Activated T-cell treated with anti-CD3 and anti-CD28 coated beads, Interleukin-2, amount 50 U/mL, for 72 hours (primary cell): Measurements from ENCODE around the gene TTBK1. TPM values are rescaled to one million over a fixed set of nuclear protein-coding genes. Genes with fewer than 3 reads are reported as not detected.

Source experiments
- ATAC-seq, 2 donors: fragments of 150-1000 bp; cut with Tn5 transposase; replicated peaks in 1 of 2; 2 replicates each; pipeline ENCODE4 v1.10.0; 2021; ENCODE audit warnings: moderate library complexity in 2 of 2, mild to moderate bottlenecking in 1 of 2
- DNase-seq, 2 donors: peaks; one replicate each; pipeline ENCODE4 v3.0.0; 2021 to 2022; ENCODE audit warnings: mixed read lengths in 1 of 2
- H3K27ac Mint-ChIP-seq: one replicate; pipeline ENCODE4 v1.8.0; 2022; ENCODE audit warnings: mild to moderate bottlenecking, moderate library complexity, mixed read lengths
- H3K27me3 Mint-ChIP-seq: one replicate; pipeline ENCODE4 v1.8.0; 2022; ENCODE audit warnings: low read depth, mixed read lengths
- H3K36me3 Mint-ChIP-seq, 2 donors: one replicate each; pipeline ENCODE4 v1.8.0; 2022; ENCODE audit warnings: mixed read lengths in 2 of 2, mild to moderate bottlenecking in 1 of 2; ENCODE audit not compliant: insufficient read depth in 2 of 2
- H3K4me1 Mint-ChIP-seq: one replicate; pipeline ENCODE4 v1.8.0; 2022; ENCODE audit warnings: low read depth, mixed read lengths
- H3K4me3 Mint-ChIP-seq, 2 donors: one replicate each; pipeline ENCODE4 v1.8.0; 2022; ENCODE audit warnings: mild to moderate bottlenecking in 2 of 2, mixed read lengths in 2 of 2, moderate library complexity in 2 of 2
- H3K9me3 Mint-ChIP-seq, 2 donors: one replicate each; pipeline ENCODE4 v1.8.0; 2022; ENCODE audit warnings: mixed read lengths in 2 of 2
- total RNA-seq, 2 donors: library from RNA; stranded (reverse); gene quantifications; one replicate each; pipeline ENCODE4 v1.2.3, GENCODE V29; 2022

Gene TTBK1
- total RNA-seq, 2 donors from 2014 or later = 1.1 to 1.2 TPM

- H3K4me1 Mint-ChIP-seq = peaks cover 40% of the 10 kb centered on the region
- no peaks in the 10 kb centered on the region for H3K9me3 Mint-ChIP-seq
- peak overlapping the region; percentile 80 to 87 for H3K4me3 Mint-ChIP-seq
- DNase-seq (no peak), ATAC-seq (peak in 1 of 2 donors; percentile 13)
- peak overlapping the region; percentile 25 for H3K27ac Mint-ChIP-seq
- H3K27me3 Mint-ChIP-seq = no peaks in the 10 kb centered on the region
- peaks cover 5 to 10% of the 10 kb centered on the region in 2 donors for H3K36me3 Mint-ChIP-seq
Measured at GRCh38 chr6:43229803-43230620, 13.3 kb upstream of the TTBK1 start.

GRCh38 chr6:43231053-43231452 is 12.2 kb upstream of the TTBK1 start:
- Mint-ChIP-seq H3K4me3 (no peak overlapping the region), H3K27me3 (no peaks in the 10 kb centered on the region), H3K27ac (no peak overlapping the region), H3K36me3 (peaks cover 5 to 10% of the 10 kb centered on the region in 2 donors), H3K4me1 (peaks cover 30% of the 10 kb centered on the region), H3K9me3 (no peaks in the 10 kb centered on the region)
- DNase-seq = no peak
- no peak for ATAC-seq

GRCh38 chr6:43231735-43232450 is 11.4 kb upstream of the TTBK1 start:
- H3K36me3 Mint-ChIP-seq = peaks cover 2 to 8% of the 10 kb centered on the region in 2 donors
- no peak overlapping the region for H3K4me3 Mint-ChIP-seq
- peaks cover 8% of the 10 kb centered on the region for H3K27me3 Mint-ChIP-seq
- ATAC-seq (no peak), DNase-seq (no peak)
- H3K27ac Mint-ChIP-seq = peak overlapping the region; percentile 32
- peaks cover 22% of the 10 kb centered on the region for H3K4me1 Mint-ChIP-seq
- no peaks in the 10 kb centered on the region for H3K9me3 Mint-ChIP-seq

GRCh38 chr6:43235841-43236240 is 7.4 kb upstream of the TTBK1 start:
- no peak overlapping the region for H3K27ac Mint-ChIP-seq
- DNase-seq (no peak), ATAC-seq (no peak)
- peaks cover 34% of the 10 kb centered on the region for H3K27me3 Mint-ChIP-seq
- H3K4me3 Mint-ChIP-seq = no peak overlapping the region
- peaks cover 4% of the 10 kb centered on the region for H3K4me1 Mint-ChIP-seq
- H3K36me3 Mint-ChIP-seq = peaks cover 0 to 1% of the 10 kb centered on the region in 2 donors
- peaks cover 0 to 4% of the 10 kb centered on the region in 2 donors for H3K9me3 Mint-ChIP-seq

- Mint-ChIP-seq H3K4me3 (no peak overlapping the region), H3K27me3 (peaks cover 34% of the 10 kb centered on the region), H3K36me3 (peaks cover 0 to 1% of the 10 kb centered on the region in 2 donors), H3K9me3 (peaks cover 0 to 4% of the 10 kb centered on the region in 2 donors), H3K27ac (no peak overlapping the region), H3K4me1 (peaks cover 6% of the 10 kb centered on the region)
- DNase-seq (no peak), ATAC-seq (no peak)
Measured at GRCh38 chr6:43239054-43239453, 4.2 kb upstream of the TTBK1 start.

- ATAC-seq = no peak
- no peak for DNase-seq
- H3K9me3 Mint-ChIP-seq = peaks cover 0 to 4% of the 10 kb centered on the region in 2 donors
- no peak overlapping the region for H3K4me3 Mint-ChIP-seq
- H3K36me3 Mint-ChIP-seq = peaks cover 0 to 1% of the 10 kb centered on the region in 2 donors
- H3K27me3 Mint-ChIP-seq = peaks cover 34% of the 10 kb centered on the region
- H3K4me1 Mint-ChIP-seq = peaks cover 6% of the 10 kb centered on the region
- no peak overlapping the region for H3K27ac Mint-ChIP-seq
Measured at GRCh38 chr6:43240950-43241349, 2.3 kb upstream of the TTBK1 start.

GRCh38 chr6:43241446-43241845 is 1.8 kb upstream of the TTBK1 start:
- H3K4me3 Mint-ChIP-seq = no peak overlapping the region
- peaks cover 30% of the 10 kb centered on the region for H3K27me3 Mint-ChIP-seq
- DNase-seq (no peak), ATAC-seq (no peak)
- H3K9me3 Mint-ChIP-seq = peaks cover 0 to 4% of the 10 kb centered on the region in 2 donors
- no peak overlapping the region for H3K27ac Mint-ChIP-seq
- H3K4me1 Mint-ChIP-seq = peaks cover 11% of the 10 kb centered on the region
- H3K36me3 Mint-ChIP-seq = peaks cover 0 to 1% of the 10 kb centered on the region in 2 donors

- Mint-ChIP-seq H3K27me3 (peaks cover 8% of the 10 kb centered on the region), H3K9me3 (peaks cover 0 to 4% of the 10 kb centered on the region in 2 donors), H3K27ac (no peak overlapping the region), H3K36me3 (peaks cover 0 to 1% of the 10 kb centered on the region in 2 donors), H3K4me3 (no peak overlapping the region), H3K4me1 (peaks cover 29% of the 10 kb centered on the region)
- DNase-seq = no peak
- ATAC-seq = no peak
Measured at GRCh38 chr6:43243664-43244321, 512 bp downstream of the TTBK1 start.

GRCh38 chr6:43246301-43247113 is 3.2 kb downstream of the TTBK1 start:
- H3K27me3 Mint-ChIP-seq = peaks cover 10% of the 10 kb centered on the region
- peaks cover 34% of the 10 kb centered on the region for H3K4me1 Mint-ChIP-seq
- H3K36me3 Mint-ChIP-seq = no peaks in the 10 kb centered on the region
- ATAC-seq (peak; percentile 36 to 53), DNase-seq (peak in 1 of 2 donors; percentile 28)
- peak overlapping the region; percentile 81 to 92 for H3K4me3 Mint-ChIP-seq
- no peaks in the 10 kb centered on the region for H3K9me3 Mint-ChIP-seq
- H3K27ac Mint-ChIP-seq = no peak overlapping the region

- ATAC-seq = peak; percentile 95 to 96
- Mint-ChIP-seq H3K4me1 (peaks cover 37% of the 10 kb centered on the region), H3K27ac (peak overlapping the region; percentile 16), H3K36me3 (no peaks in the 10 kb centered on the region), H3K9me3 (no peaks in the 10 kb centered on the region), H3K4me3 (peak overlapping the region; percentile 81 to 92), H3K27me3 (peaks cover 17% of the 10 kb centered on the region)
- DNase-seq = peak; percentile 86 to 88
Measured at GRCh38 chr6:43247114-43247999, 4.1 kb downstream of the TTBK1 start.

GRCh38 chr6:43248101-43248500 is 4.8 kb downstream of the TTBK1 start:
- Mint-ChIP-seq H3K4me1 (peaks cover 37% of the 10 kb centered on the region), H3K27me3 (peaks cover 24% of the 10 kb centered on the region), H3K9me3 (no peaks in the 10 kb centered on the region), H3K27ac (no peak overlapping the region), H3K4me3 (peak overlapping the region; percentile 81 to 92), H3K36me3 (no peaks in the 10 kb centered on the region)
- no peak for DNase-seq
- ATAC-seq = no peak

- H3K27me3 Mint-ChIP-seq = peaks cover 25% of the 10 kb centered on the region
- no peaks in the 10 kb centered on the region for H3K36me3 Mint-ChIP-seq
- H3K9me3 Mint-ChIP-seq = no peaks in the 10 kb centered on the region
- no peak overlapping the region for H3K27ac Mint-ChIP-seq
- H3K4me3 Mint-ChIP-seq = no peak overlapping the region
- ATAC-seq (no peak), DNase-seq (no peak)
- peaks cover 41% of the 10 kb centered on the region for H3K4me1 Mint-ChIP-seq
Measured at GRCh38 chr6:43248791-43249190, 5.5 kb downstream of the TTBK1 start.
